Thyroid gland (tissue), 4 donors: ENCODE results near the gene KCNIP4.

Experiments used
- POLR2A ChIP-seq, 2 donors: fragments of 450-650 bp; IDR thresholded peaks; one replicate each; pipeline ENCODE4 v1.6.1; 2017; ENCODE audit warnings: antibody characterized with exemption in 2 of 2, mild to moderate bottlenecking in 2 of 2, moderate library complexity in 1 of 2
- TF ChIP-seq, protein P1 (sequence below), 6 experiments: fragments of 200-600 bp in 3 of 6; fragments of 450-650 bp in 3 of 6; sonication (generic) in 3 of 6; IDR thresholded peaks; one replicate each; pipeline ENCODE4 v1.5.1; 2016 to 2019; ENCODE audit warnings: antibody characterized with exemption in 6 of 6, mild to moderate bottlenecking in 2 of 6, inconsistent platforms in 1 of 6, moderate library complexity in 1 of 6

DNA sequence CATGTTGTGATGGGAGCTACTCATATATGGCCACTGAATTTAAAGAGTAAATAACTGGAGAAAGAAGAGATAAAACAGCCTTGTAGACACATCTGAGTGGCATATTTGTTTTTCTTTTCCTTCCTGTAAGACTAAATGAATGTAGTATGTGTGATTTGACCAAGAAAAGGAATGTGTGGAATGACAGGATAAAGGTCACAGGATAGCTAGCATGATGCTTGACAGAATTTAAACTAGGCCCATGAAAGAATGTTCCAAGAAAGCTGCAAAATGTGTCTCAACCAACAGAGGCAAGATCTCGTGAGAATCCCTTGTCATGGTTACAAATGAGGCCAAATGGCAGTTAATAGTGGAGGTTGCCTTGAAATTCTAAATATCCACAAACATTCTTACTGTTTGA, 137.0 kb downstream of the KCNIP4 start:
- TF ChIP-seq, protein P1, sequence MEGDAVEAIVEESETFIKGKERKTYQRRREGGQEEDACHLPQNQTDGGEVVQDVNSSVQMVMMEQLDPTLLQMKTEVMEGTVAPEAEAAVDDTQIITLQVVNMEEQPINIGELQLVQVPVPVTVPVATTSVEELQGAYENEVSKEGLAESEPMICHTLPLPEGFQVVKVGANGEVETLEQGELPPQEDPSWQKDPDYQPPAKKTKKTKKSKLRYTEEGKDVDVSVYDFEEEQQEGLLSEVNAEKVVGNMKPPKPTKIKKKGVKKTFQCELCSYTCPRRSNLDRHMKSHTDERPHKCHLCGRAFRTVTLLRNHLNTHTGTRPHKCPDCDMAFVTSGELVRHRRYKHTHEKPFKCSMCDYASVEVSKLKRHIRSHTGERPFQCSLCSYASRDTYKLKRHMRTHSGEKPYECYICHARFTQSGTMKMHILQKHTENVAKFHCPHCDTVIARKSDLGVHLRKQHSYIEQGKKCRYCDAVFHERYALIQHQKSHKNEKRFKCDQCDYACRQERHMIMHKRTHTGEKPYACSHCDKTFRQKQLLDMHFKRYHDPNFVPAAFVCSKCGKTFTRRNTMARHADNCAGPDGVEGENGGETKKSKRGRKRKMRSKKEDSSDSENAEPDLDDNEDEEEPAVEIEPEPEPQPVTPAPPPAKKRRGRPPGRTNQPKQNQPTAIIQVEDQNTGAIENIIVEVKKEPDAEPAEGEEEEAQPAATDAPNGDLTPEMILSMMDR (IDR thresholded peaks at IDR 0.05) = no peak
- no peak for TF ChIP-seq POLR2A (IDR thresholded peaks at IDR 0.05)
